A549 (cell line): ENCODE results near the gene TBX20.

Experiments
- RFX5 ChIP-seq: fragments of 450-650 bp; IDR thresholded peaks from 2 replicates; pipeline ENCODE4 v1.7.1; 2014; ENCODE audit warnings: antibody characterized with exemption, mild to moderate bottlenecking, moderate library complexity
- TF ChIP-seq, protein P1 (sequence below): fragments of >200 bp; sonication (Bioruptor Twin); formaldehyde crosslinking; IDR thresholded peaks from 3 replicates; pipeline ENCODE4 v1.5.1; 2016

DNA sequence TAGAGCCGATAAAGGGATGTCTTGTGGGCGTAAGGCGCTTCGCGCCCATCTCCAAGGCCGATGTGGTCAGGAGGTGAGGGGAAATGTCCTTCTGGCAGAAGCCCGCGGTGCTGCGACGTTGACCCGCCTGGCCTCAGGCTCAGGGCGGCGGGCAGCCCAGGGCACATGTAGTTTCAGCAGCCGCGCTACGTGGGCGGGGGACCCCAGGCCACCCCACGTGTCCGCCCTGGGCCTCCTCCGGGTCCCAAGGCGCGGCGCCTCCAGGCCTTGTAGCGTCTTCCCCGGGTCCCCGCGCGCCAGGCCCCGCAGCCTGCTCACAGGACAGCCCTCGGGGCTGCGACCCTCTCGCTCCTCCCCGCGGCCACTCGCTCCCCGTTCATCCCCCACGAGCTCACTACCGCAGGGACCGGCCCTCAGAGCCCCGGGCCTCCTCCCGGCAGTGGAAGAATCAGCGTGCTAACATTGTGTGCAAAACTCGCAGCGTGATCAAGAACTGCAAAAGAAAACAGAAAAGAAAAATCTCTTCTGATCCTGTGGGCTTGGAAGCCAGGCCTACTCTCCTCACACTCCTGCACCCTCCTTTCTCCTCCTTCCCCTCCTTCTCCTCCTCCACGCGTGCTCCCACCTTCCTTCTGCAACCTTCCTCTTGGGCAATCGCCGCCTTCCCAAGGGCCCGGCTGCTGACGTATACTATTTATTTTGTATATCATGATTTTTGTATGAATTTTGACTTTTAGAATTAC, 4.4 kb upstream of the TBX20 start:
- TF ChIP-seq, protein P1, sequence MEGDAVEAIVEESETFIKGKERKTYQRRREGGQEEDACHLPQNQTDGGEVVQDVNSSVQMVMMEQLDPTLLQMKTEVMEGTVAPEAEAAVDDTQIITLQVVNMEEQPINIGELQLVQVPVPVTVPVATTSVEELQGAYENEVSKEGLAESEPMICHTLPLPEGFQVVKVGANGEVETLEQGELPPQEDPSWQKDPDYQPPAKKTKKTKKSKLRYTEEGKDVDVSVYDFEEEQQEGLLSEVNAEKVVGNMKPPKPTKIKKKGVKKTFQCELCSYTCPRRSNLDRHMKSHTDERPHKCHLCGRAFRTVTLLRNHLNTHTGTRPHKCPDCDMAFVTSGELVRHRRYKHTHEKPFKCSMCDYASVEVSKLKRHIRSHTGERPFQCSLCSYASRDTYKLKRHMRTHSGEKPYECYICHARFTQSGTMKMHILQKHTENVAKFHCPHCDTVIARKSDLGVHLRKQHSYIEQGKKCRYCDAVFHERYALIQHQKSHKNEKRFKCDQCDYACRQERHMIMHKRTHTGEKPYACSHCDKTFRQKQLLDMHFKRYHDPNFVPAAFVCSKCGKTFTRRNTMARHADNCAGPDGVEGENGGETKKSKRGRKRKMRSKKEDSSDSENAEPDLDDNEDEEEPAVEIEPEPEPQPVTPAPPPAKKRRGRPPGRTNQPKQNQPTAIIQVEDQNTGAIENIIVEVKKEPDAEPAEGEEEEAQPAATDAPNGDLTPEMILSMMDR: no peak
- TF ChIP-seq RFX5: no peak
